ENCODE results near the gene OXCT1.
"Not testable (repeated sequence)": the region's sequence is repeated elsewhere in the genome, so short reads cannot be mapped to it uniquely, and the experiment has no call there.

OXCT1 gene

GRCh38 chr5:41821051-41821450 is 49.2 kb downstream of the OXCT1 start:
- no peak for DNase-seq

GRCh38 chr5:41820150-41820549 is 50.1 kb downstream of the OXCT1 start:
- no peak for DNase-seq

- DNase-seq: peak; percentile 84
Observed at GRCh38 chr5:41817625-41818301, 52.5 kb downstream of the OXCT1 start.

- no peak for DNase-seq
Observed at GRCh38 chr5:41815663-41816229, 54.5 kb downstream of the OXCT1 start.

- DNase-seq: no peak
Observed at GRCh38 chr5:41815261-41815660, 55.0 kb downstream of the OXCT1 start.

- DNase-seq: not testable (repeated sequence)
Observed at GRCh38 chr5:41814306-41814705, 55.9 kb downstream of the OXCT1 start.

- DNase-seq: no peak
Observed at GRCh38 chr5:41812156-41812555, 58.1 kb downstream of the OXCT1 start.

- DNase-seq: no peak
Observed at GRCh38 chr5:41809128-41809527, 61.1 kb downstream of the OXCT1 start.

GRCh38 chr5:41808294-41808693 is 61.9 kb downstream of the OXCT1 start:
- DNase-seq: no peak

GRCh38 chr5:41797662-41798061 is 72.6 kb downstream of the OXCT1 start:
- DNase-seq: no peak

- DNase-seq: peak; percentile 65
Observed at GRCh38 chr5:41796061-41796460, 74.2 kb downstream of the OXCT1 start.

GRCh38 chr5:41795125-41795524 is 75.1 kb downstream of the OXCT1 start:
- DNase-seq: peak; percentile 61

- DNase-seq: peak; percentile 96
Observed at GRCh38 chr5:41794471-41794870, 75.8 kb downstream of the OXCT1 start.

- peak; percentile 93 for DNase-seq
Observed at GRCh38 chr5:41793141-41793770, 77.0 kb downstream of the OXCT1 start.

GRCh38 chr5:41790038-41790776 is 80.0 kb downstream of the OXCT1 start:
- DNase-seq: peak; percentile 88

GRCh38 chr5:41789434-41789833 is 80.8 kb downstream of the OXCT1 start:
- peak; percentile 28 for DNase-seq

- DNase-seq: peak; percentile 61
Observed at GRCh38 chr5:41788941-41789368, 81.3 kb downstream of the OXCT1 start.

GRCh38 chr5:41787265-41787664 is 83.0 kb downstream of the OXCT1 start:
- DNase-seq: peak; percentile 66

- no peak for DNase-seq
Observed at GRCh38 chr5:41785061-41785460, 85.2 kb downstream of the OXCT1 start.

- DNase-seq: no peak
Observed at GRCh38 chr5:41778410-41778809, 91.8 kb downstream of the OXCT1 start.

- no peak for DNase-seq
Observed at GRCh38 chr5:41776435-41776834, 93.8 kb downstream of the OXCT1 start.

GRCh38 chr5:41773799-41774198 is 96.4 kb downstream of the OXCT1 start:
- DNase-seq: no peak

- DNase-seq: peak; percentile 5
Observed at GRCh38 chr5:41772785-41773442, 97.3 kb downstream of the OXCT1 start.
